Urothelium cell line (cell line): ENCODE data around the gene LGALS12.

Source experiments
- DNase-seq: peaks from one replicate; pipeline ENCODE4 v3.0.0; 2011; ENCODE audit warnings: low spot score, mixed read lengths
- FAIRE-seq: peaks from 2 replicates; lab custom pipeline; 2011; peaks lifted over from hg19 to GRCh38; lab: Jason Lieb, UNC

Gene LGALS12

GRCh38 chr11:63556404-63557013 is 50.6 kb downstream of the LGALS12 start:
- DNase-seq: no peak
- no peak for FAIRE-seq

GRCh38 chr11:63557570-63557969 is 51.7 kb downstream of the LGALS12 start:
- FAIRE-seq (no peak), DNase-seq (no peak)

- DNase-seq: no peak
These were observed 52.7 kb downstream of the LGALS12 start for GRCh38 chr11:63558459-63559157.

GRCh38 chr11:63560506-63561180 is 54.8 kb downstream of the LGALS12 start:
- peak; percentile 67 for DNase-seq
- FAIRE-seq: no peak

More at GRCh38 chr11:63558459-63559157, 52.7 kb downstream of the LGALS12 start:
- no peak for FAIRE-seq

GRCh38 chr11:63563201-63564055 is 57.5 kb downstream of the LGALS12 start, which contains the start of gene PLAAT2:
Gene PLAAT2, minus strand, starts transcription at chr11:63563379. Its CDS starts 55 bp downstream, at chr11:63563324.
- DNase-seq (no peak), FAIRE-seq (no peak)

GRCh38 chr11:63564056-63564774 is 58.3 kb downstream of the LGALS12 start:
- DNase-seq (no peak), FAIRE-seq (no peak)

- DNase-seq (no peak), FAIRE-seq (no peak)
These were observed 59.0 kb downstream of the LGALS12 start for GRCh38 chr11:63564784-63565350.
